HepG2 (cell line): ENCODE data around the gene ARHGAP31. TPM values are rescaled to one million over a fixed set of nuclear protein-coding genes. Genes with fewer than 3 reads are reported as not detected.

ENCODE experiments used
- ARHGAP35 ChIP-seq: sonication (generic); formaldehyde crosslinking; IDR thresholded peaks from 2 replicates; pipeline ENCODE4 v1.9.0; 2022; ENCODE audit warnings: mild to moderate bottlenecking, inconsistent platforms, moderate library complexity, missing genetic modification reagents, borderline replicate concordance
- ELF1 ChIP-seq: sonication (generic); formaldehyde crosslinking; IDR thresholded peaks from 2 replicates; pipeline ENCODE4 v1.4.0; 2020; ENCODE audit warnings: missing genetic modification reagents
- KLF16 ChIP-seq, 2 experiments: sonication (generic) in 1 of 2; formaldehyde crosslinking in 1 of 2; IDR thresholded peaks; 2 replicates each; pipeline versions ENCODE4 v1.6.1 to v1.8.0; 2016 to 2023; ENCODE audit warnings: missing genetic modification reagents in 2 of 2, missing compliant biosample characterization in 1 of 2
- LCORL ChIP-seq, 2 experiments: fragments of 450-650 bp in 1 of 2; sonication (generic) in 1 of 2; formaldehyde crosslinking in 1 of 2; IDR thresholded peaks; 2 replicates each; pipeline versions ENCODE4 v1.5.0 to v1.6.1; 2017 to 2020; ENCODE audit warnings: antibody characterized with exemption in 1 of 2, missing genetic modification reagents in 1 of 2
- NR2F6 ChIP-seq, 2 experiments: IDR thresholded peaks; 2 replicates each; pipeline ENCODE4 v1.6.1; 2016; ENCODE audit warnings: antibody characterized with exemption in 1 of 2, mild to moderate bottlenecking in 1 of 2
- RNF2 ChIP-seq: fragments of 450-650 bp; conservative IDR thresholded peaks from 2 replicates; pipeline ENCODE4 v1.6.1; 2016; ENCODE audit warnings: low read depth
- RXRA ChIP-seq: sonication (generic); formaldehyde crosslinking; IDR thresholded peaks from 2 replicates; pipeline ENCODE4 v1.5.1; 2020; ENCODE audit warnings: missing genetic modification reagents
- SALL2 ChIP-seq: sonication (generic); formaldehyde crosslinking; IDR thresholded peaks from 2 replicates; pipeline ENCODE4 v1.8.1; 2023; ENCODE audit warnings: mild to moderate bottlenecking, missing genetic modification reagents, inconsistent platforms
- SRY ChIP-seq: sonication (generic); formaldehyde crosslinking; IDR thresholded peaks from 2 replicates; pipeline ENCODE4 v1.8.0; 2022; ENCODE audit warnings: mild to moderate bottlenecking, missing genetic modification reagents
- UBTF ChIP-seq: sonication (generic); formaldehyde crosslinking; IDR thresholded peaks from 2 replicates; pipeline ENCODE4 v1.4.0; 2020; ENCODE audit warnings: mild to moderate bottlenecking, missing genetic modification reagents
- ZFYVE20 ChIP-seq: sonication (generic); formaldehyde crosslinking; IDR thresholded peaks from 2 replicates; pipeline ENCODE4 v1.8.0; 2023; ENCODE audit warnings: low read depth, mild to moderate bottlenecking, moderate library complexity, missing genetic modification reagents, borderline replicate concordance
- ZNF12 ChIP-seq: sonication (generic); formaldehyde crosslinking; IDR thresholded peaks from 2 replicates; pipeline ENCODE4 v1.5.0; 2020; ENCODE audit warnings: missing genetic modification reagents
- ZNF142 ChIP-seq: sonication (generic); formaldehyde crosslinking; IDR thresholded peaks from 2 replicates; pipeline ENCODE4 v1.4.0; 2020; ENCODE audit warnings: missing genetic modification reagents
- ZNF30 ChIP-seq: sonication (generic); formaldehyde crosslinking; IDR thresholded peaks from 2 replicates; pipeline ENCODE4 v1.5.0; 2020; ENCODE audit warnings: mild to moderate bottlenecking, missing genetic modification reagents
- ZNF331 ChIP-seq: sonication (generic); formaldehyde crosslinking; IDR thresholded peaks from 2 replicates; pipeline ENCODE4 v1.4.0; 2020; ENCODE audit warnings: missing genetic modification reagents
- ZNF746 ChIP-seq: sonication (generic); formaldehyde crosslinking; IDR thresholded peaks from 2 replicates; pipeline ENCODE4 v1.8.0; 2022; ENCODE audit warnings: mild to moderate bottlenecking, missing genetic modification reagents
- ZNF747 ChIP-seq: sonication (generic); formaldehyde crosslinking; IDR thresholded peaks from 2 replicates; pipeline ENCODE4 v1.8.1; 2023; ENCODE audit warnings: missing genetic modification reagents, mild to moderate bottlenecking, borderline replicate concordance
- ZNF800 ChIP-seq: sonication (generic); formaldehyde crosslinking; IDR thresholded peaks from 2 replicates; pipeline ENCODE4 v1.4.0; 2020; ENCODE audit warnings: missing genetic modification reagents
- polyA plus RNA-seq, 8 experiments: library from polyadenylated mRNA; depleted of rRNA in 3 of 8; stranded (reverse) in 7 of 8; unstranded in 1 of 8; fragments of >200 nt; fragmentation: Illumina TruSeq in 4 of 8; extraction: Trizol in 4 of 8; gene quantifications; 2 replicates each; pipeline versions ENCODE4 v1.2.1 to v1.2.3, GENCODE V29; 2011 to 2016; ENCODE audit warnings: low read depth in 4 of 8, missing spikeins in 1 of 8, mixed read lengths in 1 of 8; ENCODE audit not compliant: insufficient read depth in 1 of 8
- total RNA-seq, 5 experiments: library from RNA; depleted of rRNA; stranded (reverse); fragments of >200 nt; fragmentation: Illumina TruSeq; extraction: Trizol; gene quantifications; 2 replicates each; pipeline ENCODE4 v1.2.3, GENCODE V29; 2016; ENCODE audit warnings: low read depth in 1 of 5

Gene ARHGAP31
- total and polyA plus RNA-seq, 2 of the 13 experiments (the other 11 are each of a cell fraction or from before 2014, with no cell fraction given), result not detected

GRCh38 chr3:119322835-119323722, 28.9 kb downstream of the ARHGAP31 start (continued):
- TF ChIP-seq UBTF (CRISPR knock-in tag) (peak; percentile 98), ARHGAP35 (CRISPR knock-in tag) (peak; percentile 25; the same call in 1 of the 2 replicates), NR2F6 (IDR thresholded peaks at IDR 0.05) (no peak), NR2F6 (CRISPR knock-in tag; IDR thresholded peaks at IDR 0.05) (peak; percentile 25; the same call in 1 of the 2 replicates), ZNF12 (CRISPR knock-in tag) (peak; percentile 99), ZNF142 (CRISPR knock-in tag) (peak; percentile 100), SALL2 (0 out of 2 replicates have a peak, but pooled peaks have one; percentile 8), SRY (peak; percentile 46; the same call in 1 of the 2 replicates), ZNF746 (CRISPR knock-in tag) (0 out of 2 replicates have a peak, but pooled peaks have one; percentile 33), ZNF800 (CRISPR knock-in tag) (peak; percentile 62; the same call in 1 of the 2 replicates), ELF1 (peak; percentile 52; the same call in 1 of the 2 replicates), ZFYVE20 (CRISPR knock-in tag) (no peak), RNF2 (0 out of 2 replicates have a peak, but pooled peaks have one; percentile 30), RXRA (peak; percentile 67), ZNF30 (CRISPR knock-in tag) (no peak), ZNF747 (CRISPR knock-in tag) (0 out of 2 replicates have a peak, but pooled peaks have one; percentile 38), KLF16 (CRISPR knock-in tag; IDR thresholded peaks at IDR 0.05) (peak in 1 of 2 experiments; percentile 55; a peak in 1 of 4 replicates), ZNF331 (CRISPR knock-in tag) (peak; percentile 44; the same call in 1 of the 2 replicates), LCORL (IDR thresholded peaks at IDR 0.05) (no peak), LCORL (CRISPR knock-in tag; IDR thresholded peaks at IDR 0.05) (peak; percentile 56; the same call in 1 of the 2 replicates)
